ENCODE measurements around the gene LCK. TPM values are rescaled to one million over a fixed set of nuclear protein-coding genes. Genes with fewer than 3 reads are reported as not detected.

The LCK gene
- total RNA-seq, 3 donors from 2014 or later, result 187 to 238 (median 237) TPM

DNA sequence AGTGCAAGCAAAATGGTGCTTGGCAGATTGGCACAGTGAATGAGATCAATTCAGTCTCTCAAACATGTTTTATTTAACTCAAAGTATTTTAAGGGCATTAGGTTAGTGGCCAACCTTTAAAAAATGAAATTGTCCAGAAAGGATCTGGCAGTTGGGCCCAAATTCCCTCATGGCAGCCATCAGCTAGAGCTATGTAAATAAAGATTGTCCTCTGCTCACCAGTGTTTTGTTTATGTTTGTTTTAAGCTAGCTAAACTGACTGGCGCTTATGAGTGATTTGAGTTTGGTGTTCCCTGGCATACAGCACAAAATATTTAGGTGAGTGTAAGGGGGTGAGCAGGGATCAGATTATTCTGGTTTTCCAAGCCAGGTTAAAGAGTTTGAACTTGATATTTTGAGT, 58.9 kb downstream of the LCK start:
- H3K4me1 Mint-ChIP-seq (ENCODE audit: low read depth), result peaks cover 54% of the 10 kb centered on the region
- ATAC-seq (no peak), DNase-seq (no peak)
- no peaks in the 10 kb centered on the region for H3K27me3 Mint-ChIP-seq (ENCODE audit: low read depth)
- no peak overlapping the region for H3K4me3 Mint-ChIP-seq
- H3K9me3 Mint-ChIP-seq, result peaks cover 3% of the 10 kb centered on the region
- H3K36me3 Mint-ChIP-seq (ENCODE audit: insufficient read depth), result peaks cover 25% of the 10 kb centered on the region

DNA sequence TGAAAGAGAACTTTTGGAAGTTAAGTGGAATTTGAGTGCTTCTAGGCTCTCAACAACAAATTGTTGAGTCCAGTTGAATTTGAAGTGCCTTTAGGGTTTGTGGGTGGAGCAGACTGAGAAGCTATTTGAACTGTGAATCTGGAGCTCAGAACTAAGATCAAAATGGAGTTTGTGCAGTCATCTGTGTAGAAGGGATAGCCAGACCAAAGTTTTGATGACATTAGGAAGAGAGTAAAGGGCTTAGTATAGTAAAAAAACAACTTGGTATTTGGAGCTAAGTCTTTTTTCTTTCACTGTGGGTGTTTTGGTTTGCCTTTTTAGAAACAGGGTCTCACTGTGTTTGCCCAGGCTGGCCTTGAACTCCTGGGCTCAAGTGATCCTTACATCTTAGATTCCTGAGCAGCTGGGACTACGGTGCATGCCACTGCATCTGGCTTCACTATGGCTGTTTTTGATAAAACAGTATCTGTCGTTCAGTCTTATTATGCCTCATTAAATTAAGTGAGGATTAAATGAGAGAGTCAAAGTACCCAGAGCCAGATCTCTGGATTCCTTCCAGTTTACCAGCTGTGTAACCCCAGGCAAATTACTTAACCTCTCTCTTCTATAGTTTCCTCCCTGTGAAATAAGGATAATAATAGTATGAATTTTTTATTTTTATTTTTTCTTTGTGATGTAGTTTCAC, 60.8 kb downstream of the LCK start:
- Mint-ChIP-seq H3K9me3 (no peaks in the 10 kb centered on the region), H3K4me1 (ENCODE audit: low read depth) (peaks cover 55% of the 10 kb centered on the region), H3K4me3 (no peak overlapping the region), H3K27me3 (ENCODE audit: low read depth) (no peaks in the 10 kb centered on the region), H3K36me3 (ENCODE audit: insufficient read depth) (peaks cover 23% of the 10 kb centered on the region)
- no peak for DNase-seq
- ATAC-seq, result no peak

DNA sequence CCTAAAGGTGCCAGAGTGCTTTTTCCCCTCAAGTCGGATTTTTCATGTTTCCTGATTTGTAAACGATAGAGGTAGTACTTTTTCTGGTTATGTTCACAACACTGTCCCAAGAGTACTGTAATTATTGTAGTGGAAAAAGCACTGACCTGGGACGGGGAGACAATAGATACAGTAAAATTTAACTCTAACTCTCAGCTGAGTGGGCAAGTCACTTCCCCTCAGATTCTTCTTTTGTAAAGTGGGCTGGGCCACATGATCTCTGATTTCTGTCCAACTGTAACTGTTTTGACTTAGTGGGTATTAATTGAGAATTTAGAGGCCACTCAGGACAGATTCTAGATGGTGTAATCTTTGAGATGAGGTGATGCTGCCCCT, 65.8 kb downstream of the LCK start:
- Mint-ChIP-seq H3K4me3 (no peak overlapping the region), H3K36me3 (ENCODE audit: insufficient read depth) (peaks cover 17% of the 10 kb centered on the region), H3K4me1 (ENCODE audit: low read depth) (peaks cover 30% of the 10 kb centered on the region), H3K9me3 (no peaks in the 10 kb centered on the region), H3K27me3 (ENCODE audit: low read depth) (no peaks in the 10 kb centered on the region)
- no peak for ATAC-seq
- DNase-seq, result no peak

DNA sequence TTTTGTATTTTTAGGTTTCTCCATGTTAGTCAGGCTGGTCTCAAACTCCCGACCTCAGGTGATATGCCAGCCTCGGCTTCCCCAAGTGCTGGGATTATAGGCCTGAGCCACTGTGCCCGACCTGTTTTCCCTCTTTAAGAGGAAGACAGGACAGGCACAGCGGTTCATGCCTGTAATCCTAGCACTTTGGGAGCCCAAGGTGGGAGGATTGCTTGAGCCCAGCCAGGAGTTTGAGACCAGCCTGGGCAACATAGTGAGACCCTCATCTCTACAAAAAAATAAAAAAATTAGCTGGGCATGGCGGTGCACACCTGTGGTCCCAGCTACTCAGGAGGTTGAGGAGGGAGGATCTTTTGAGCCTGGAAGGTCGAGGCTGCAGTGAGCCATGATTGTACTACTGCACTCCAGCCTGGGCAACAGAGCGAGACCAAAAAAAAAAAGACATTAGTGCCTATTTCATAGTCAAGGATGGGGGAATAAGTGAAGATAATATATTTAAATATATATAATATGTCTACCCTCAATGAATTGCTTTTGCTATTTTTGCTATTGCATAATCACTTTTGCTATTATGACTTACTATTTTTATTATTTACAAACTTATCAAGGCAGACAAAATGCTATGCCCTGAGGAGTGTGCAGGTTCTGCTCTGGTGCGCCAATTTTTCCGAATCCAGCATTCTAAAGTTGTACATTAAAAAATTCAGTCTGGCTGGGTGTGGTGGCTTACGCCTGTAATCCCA, 67.2 kb downstream of the LCK start:
- ATAC-seq (no peak), DNase-seq (no peak)
- Mint-ChIP-seq H3K36me3 (ENCODE audit: insufficient read depth) (peaks cover 17% of the 10 kb centered on the region), H3K9me3 (no peaks in the 10 kb centered on the region), H3K4me3 (no peak overlapping the region), H3K4me1 (ENCODE audit: low read depth) (peaks cover 41% of the 10 kb centered on the region), H3K27me3 (ENCODE audit: low read depth) (no peaks in the 10 kb centered on the region)

DNA sequence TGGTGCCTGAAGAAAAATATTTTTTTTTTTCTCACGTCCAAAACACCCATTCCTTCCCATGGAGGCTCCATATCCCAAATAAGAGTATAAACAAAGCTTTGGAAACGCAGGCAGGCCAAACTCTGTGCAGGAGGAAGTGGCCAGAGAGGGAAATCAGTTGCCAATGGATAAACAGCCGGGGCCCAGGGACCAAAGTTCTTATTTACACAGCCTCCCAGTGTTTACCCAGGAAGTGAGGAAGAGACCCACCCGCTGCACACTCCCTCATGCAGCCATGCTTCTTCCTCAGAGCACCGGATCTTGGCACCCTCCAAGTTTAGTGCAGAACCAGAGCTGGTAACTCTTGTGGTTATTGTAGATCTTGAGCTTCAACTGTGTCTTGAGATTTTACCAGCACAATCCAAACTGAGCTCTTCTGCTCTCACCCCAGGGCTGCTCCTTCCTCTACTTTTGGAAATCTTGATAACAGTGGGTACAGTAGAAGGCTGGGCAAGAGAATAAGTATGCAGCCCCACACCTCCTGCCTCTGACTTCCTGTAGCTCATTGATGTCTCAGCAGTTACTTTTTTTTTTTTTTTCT, 70.7 kb downstream of the LCK start:
- Mint-ChIP-seq H3K36me3 (ENCODE audit: insufficient read depth) (peaks cover 19% of the 10 kb centered on the region), H3K4me1 (ENCODE audit: low read depth) (peaks cover 43% of the 10 kb centered on the region)

DNA sequence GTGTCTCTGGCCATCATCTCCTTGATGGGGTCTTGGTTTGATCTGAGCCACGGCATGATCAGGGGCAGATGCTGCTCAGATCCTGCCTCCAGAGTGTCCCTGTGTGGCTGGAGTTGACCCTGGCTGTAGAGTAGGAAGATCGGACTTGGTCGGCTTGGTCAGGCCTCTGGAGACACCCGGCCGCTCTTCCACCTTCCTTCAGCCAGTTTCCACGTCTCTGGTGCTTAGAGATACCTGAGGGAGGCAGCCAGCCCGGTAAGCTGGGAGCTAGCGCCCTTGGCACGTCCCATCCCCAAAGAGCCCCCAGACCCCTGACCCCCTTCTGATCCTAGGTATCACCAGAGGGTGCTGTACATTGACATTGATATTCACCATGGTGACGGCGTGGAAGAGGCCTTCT, 76.1 kb downstream of the LCK start:
- H3K9me3 Mint-ChIP-seq, result no peaks in the 10 kb centered on the region

More for the DNA sequence above, 70.7 kb downstream of the LCK start:
- DNase-seq (no peak), ATAC-seq (peak; percentile 81 to 82)
- no peaks in the 10 kb centered on the region for H3K27me3 Mint-ChIP-seq (ENCODE audit: low read depth)
- H3K4me3 Mint-ChIP-seq, result peak overlapping the region; percentile 27
- H3K9me3 Mint-ChIP-seq, result no peaks in the 10 kb centered on the region

DNA sequence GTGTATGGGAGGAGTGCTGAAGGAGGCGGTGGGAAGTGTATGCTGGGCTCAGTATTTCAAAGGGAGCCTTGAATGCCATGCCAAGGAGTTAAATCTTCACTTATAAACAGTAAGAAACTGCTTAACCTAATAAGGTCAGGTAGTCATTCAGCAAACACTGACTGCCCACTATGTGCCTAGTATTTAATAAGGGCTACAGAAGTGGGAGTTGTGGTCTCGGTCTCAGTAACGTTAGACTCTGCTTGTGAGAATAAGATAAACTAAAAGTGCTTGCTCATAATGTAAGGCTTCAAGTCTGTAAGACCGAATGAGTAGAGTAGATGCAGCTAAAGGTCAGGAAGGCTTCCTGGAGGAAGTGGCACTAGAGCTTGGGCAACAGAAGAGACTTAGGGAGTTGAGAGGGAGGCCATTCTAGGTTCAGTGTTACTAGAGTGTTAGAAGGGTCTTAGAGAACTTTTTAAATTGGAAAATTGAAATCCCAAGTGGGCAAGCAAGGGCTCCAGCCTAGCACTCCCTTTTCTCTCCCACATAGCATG, 78.9 kb downstream of the LCK start:
- Mint-ChIP-seq H3K4me3 (no peak overlapping the region), H3K9me3 (no peaks in the 10 kb centered on the region), H3K27me3 (ENCODE audit: low read depth) (no peaks in the 10 kb centered on the region), H3K4me1 (ENCODE audit: low read depth) (peaks cover 16% of the 10 kb centered on the region), H3K36me3 (ENCODE audit: insufficient read depth) (peaks cover 41% of the 10 kb centered on the region)
- no peak for ATAC-seq
- no peak for DNase-seq

More for the DNA sequence above, 76.1 kb downstream of the LCK start:
- peaks cover 23% of the 10 kb centered on the region for H3K4me1 Mint-ChIP-seq (ENCODE audit: low read depth)
- ATAC-seq, result no peak
- H3K4me3 Mint-ChIP-seq, result no peak overlapping the region
- H3K36me3 Mint-ChIP-seq (ENCODE audit: insufficient read depth), result peaks cover 43% of the 10 kb centered on the region
- no peak for DNase-seq
- no peaks in the 10 kb centered on the region for H3K27me3 Mint-ChIP-seq (ENCODE audit: low read depth)

DNA sequence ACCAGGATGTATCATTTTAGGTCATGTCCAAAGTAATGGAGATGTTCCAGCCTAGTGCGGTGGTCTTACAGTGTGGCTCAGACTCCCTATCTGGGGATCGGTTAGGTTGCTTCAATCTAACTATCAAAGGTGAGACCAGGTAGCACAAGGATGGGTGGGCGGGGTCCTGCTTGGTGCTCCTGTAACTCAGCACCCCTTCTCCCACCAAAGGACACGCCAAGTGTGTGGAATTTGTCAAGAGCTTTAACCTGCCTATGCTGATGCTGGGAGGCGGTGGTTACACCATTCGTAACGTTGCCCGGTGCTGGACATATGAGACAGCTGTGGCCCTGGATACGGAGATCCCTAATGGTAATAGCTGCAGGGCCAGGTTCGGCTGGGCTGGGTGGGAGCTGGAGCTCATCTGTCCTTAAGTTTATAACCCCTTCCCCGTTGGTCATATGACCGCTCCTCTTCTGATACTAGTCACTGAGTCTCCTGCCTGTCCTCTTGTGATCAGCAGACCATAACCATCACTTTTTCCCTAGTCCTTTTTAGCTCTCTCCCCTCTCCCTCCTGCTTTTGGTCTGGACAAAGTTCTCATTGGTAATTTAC, 79.6 kb downstream of the LCK start:
- no peaks in the 10 kb centered on the region for H3K9me3 Mint-ChIP-seq
- H3K4me1 Mint-ChIP-seq (ENCODE audit: low read depth), result peaks cover 14% of the 10 kb centered on the region
- H3K27me3 Mint-ChIP-seq (ENCODE audit: low read depth), result no peaks in the 10 kb centered on the region
- no peak overlapping the region for H3K4me3 Mint-ChIP-seq
- DNase-seq, result no peak
- no peak for ATAC-seq
- peaks cover 35% of the 10 kb centered on the region for H3K36me3 Mint-ChIP-seq (ENCODE audit: insufficient read depth)

DNA sequence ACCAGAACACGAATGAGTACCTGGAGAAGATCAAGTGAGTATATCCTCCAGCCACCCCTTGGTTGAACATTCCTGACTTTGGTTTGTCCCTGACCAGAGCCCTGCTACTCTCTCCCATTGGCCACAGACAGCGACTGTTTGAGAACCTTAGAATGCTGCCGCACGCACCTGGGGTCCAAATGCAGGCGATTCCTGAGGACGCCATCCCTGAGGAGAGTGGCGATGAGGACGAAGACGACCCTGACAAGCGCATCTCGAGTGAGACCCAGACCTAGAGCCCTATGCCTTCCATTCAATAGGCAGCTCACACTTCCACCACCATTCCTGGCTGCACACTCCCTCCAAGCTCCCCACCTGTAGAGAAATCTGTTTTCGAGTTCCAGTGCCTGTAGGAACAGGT, 80.5 kb downstream of the LCK start:
- no peak overlapping the region for H3K4me3 Mint-ChIP-seq
- no peaks in the 10 kb centered on the region for H3K9me3 Mint-ChIP-seq
- no peaks in the 10 kb centered on the region for H3K27me3 Mint-ChIP-seq (ENCODE audit: low read depth)
- peaks cover 14% of the 10 kb centered on the region for H3K4me1 Mint-ChIP-seq (ENCODE audit: low read depth)
- no peak for DNase-seq
- peaks cover 35% of the 10 kb centered on the region for H3K36me3 Mint-ChIP-seq (ENCODE audit: insufficient read depth)
- ATAC-seq, result no peak

DNA sequence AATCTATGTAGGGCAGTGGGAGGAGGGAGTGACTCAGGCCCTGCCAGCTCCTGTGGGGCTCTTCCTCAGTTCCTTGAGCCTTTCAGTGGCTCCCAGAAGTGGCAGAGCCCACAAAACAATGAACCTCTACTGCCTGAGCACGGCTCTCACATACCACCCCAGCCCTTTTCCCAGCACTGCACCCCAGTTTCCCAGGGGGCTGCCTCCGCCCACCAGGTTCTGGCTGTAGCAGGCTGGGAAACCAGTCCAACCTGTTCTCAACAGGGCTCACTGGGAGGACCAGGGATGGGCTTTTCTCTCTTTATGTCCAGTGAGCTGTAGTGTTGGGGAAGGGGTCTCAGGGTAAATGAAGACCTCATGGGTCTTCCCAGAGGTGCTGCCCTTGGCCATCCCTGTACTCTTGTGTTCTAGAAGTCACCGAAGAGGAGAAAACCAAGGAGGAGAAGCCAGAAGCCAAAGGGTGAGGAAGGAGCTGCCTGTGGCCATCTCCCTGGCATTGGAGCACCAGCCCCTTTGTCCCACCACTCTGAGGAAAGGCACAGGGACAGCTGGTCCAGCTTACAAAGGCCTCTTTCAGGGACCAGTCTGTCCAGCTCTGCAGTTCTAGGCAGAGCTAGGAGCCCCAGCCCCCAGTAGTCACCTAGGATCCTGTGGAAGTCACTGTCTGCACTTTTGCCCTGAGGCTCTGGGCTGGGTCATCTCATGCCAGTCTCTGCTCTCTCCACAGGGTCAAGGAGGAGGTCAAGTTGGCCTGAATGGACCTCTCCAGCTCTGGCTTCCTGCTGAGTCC, 81.4 kb downstream of the LCK start:
- no peaks in the 10 kb centered on the region for H3K9me3 Mint-ChIP-seq
- no peak overlapping the region for H3K4me3 Mint-ChIP-seq
- peaks cover 32% of the 10 kb centered on the region for H3K36me3 Mint-ChIP-seq (ENCODE audit: insufficient read depth)
- ATAC-seq (no peak), DNase-seq (no peak)
- no peaks in the 10 kb centered on the region for H3K27me3 Mint-ChIP-seq (ENCODE audit: low read depth)
- H3K4me1 Mint-ChIP-seq (ENCODE audit: low read depth), result peaks cover 23% of the 10 kb centered on the region

DNA sequence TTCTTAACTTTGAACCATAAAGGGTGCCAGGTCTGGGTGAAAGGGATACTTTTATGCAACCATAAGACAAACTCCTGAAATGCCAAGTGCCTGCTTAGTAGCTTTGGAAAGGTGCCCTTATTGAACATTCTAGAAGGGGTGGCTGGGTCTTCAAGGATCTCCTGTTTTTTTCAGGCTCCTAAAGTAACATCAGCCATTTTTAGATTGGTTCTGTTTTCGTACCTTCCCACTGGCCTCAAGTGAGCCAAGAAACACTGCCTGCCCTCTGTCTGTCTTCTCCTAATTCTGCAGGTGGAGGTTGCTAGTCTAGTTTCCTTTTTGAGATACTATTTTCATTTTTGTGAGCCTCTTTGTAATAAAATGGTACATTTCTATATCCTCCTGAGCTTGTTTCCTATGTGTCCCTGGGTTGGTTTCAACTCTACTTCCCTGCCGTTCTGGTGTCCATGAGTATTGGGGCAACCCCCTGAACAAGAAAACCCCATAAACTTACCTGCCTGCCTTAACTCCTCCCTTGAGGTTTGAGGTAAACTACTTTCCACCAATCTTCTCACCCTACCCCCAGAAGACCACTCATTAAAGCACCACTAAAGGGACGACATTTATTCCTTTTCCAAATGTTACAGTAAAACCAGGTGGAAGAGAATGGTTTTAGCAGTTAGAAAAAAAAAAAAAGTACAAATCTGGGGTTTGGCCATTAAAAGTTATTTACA, 82.3 kb downstream of the LCK start:
- DNase-seq (no peak), ATAC-seq (no peak)
- Mint-ChIP-seq H3K9me3 (no peaks in the 10 kb centered on the region), H3K27me3 (ENCODE audit: low read depth) (no peaks in the 10 kb centered on the region), H3K36me3 (ENCODE audit: insufficient read depth) (peaks cover 27% of the 10 kb centered on the region), H3K4me3 (peak overlapping the region; percentile 52), H3K4me1 (ENCODE audit: low read depth) (peaks cover 30% of the 10 kb centered on the region)

DNA sequence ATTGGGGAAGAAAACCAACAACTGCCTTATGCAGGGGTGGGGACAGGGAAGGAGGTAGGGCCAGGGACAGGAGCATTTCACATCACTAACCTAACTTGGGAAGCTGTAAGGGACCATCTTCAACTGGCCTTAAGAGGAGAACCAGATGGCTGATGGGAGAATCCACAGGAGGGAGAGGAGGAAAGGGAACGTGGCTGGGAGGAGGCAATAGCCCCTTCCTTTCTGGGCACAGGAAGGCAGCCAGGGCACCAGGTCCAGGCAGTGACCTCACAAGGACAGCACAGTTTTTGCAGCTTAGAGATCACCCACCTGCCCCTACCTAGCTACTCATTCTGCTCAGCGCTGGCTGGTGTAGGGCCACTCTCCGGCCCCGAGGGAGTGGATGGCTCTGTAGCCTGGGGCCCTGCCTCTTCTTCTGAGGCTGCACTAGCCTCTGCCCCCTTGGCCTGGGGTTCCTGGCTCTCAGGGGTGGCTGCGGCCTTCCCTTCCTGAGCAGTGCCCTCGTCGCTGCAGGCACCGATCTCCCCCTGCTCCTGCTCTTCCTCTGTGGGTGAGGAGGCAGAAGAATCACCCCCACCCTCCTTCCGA, 83.3 kb downstream of the LCK start:
- no peak for DNase-seq
- no peaks in the 10 kb centered on the region for H3K27me3 Mint-ChIP-seq (ENCODE audit: low read depth)

DNA sequence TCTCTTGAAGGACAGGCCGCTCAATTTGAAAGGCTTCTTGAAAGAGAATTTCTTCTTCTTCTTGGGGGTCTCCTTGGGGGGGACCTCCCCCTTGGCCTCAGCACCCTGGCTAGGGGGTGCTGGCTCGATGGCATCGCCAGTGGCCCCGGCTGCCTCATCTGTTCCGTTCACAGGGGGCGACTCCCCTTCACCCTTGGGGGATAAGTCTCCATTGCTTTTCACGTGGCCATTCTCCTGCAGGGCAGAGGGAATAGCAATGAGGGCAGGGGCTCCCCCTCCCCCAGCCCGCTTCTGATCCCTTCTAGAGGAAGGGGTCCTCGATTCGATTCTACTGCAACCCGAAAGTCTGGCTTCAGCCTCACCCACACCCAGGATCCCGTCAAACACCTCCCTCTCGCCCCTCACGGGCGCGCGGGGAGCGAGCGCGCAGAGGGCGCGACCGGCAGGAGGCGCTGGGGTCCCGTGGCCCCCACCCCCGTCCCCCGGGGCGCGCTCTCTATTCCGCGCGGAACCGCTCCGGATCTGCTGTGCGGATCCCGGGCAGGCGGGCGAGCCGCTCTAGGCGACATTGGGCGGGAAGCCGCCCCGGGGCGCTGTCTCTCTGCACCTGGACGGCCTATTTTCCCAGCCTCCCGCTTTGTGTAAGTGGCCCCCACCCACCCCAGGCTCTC, 83.9 kb downstream of the LCK start:
- H3K4me3 Mint-ChIP-seq, result peak overlapping the region; percentile 86
- ATAC-seq (peak; percentile 38 to 51), DNase-seq (peak; percentile 68)
- H3K4me1 Mint-ChIP-seq (ENCODE audit: low read depth), result peaks cover 45% of the 10 kb centered on the region
- no peaks in the 10 kb centered on the region for H3K27me3 Mint-ChIP-seq (ENCODE audit: low read depth)
- no peaks in the 10 kb centered on the region for H3K9me3 Mint-ChIP-seq
- peaks cover 20% of the 10 kb centered on the region for H3K36me3 Mint-ChIP-seq (ENCODE audit: insufficient read depth)

More for the DNA sequence above, 83.3 kb downstream of the LCK start:
- Mint-ChIP-seq H3K36me3 (ENCODE audit: insufficient read depth) (peaks cover 25% of the 10 kb centered on the region), H3K4me3 (peak overlapping the region; percentile 86), H3K9me3 (no peaks in the 10 kb centered on the region), H3K4me1 (ENCODE audit: low read depth) (peaks cover 39% of the 10 kb centered on the region)
- ATAC-seq, result no peak

Measured in activated T-cell treated with anti-CD3 and anti-CD28 coated beads, Interleukin-2, amount 50 U/mL, for 4 hours (primary cell).